Omental fat pad (tissue), 4 donors: ENCODE results near the gene PRLHR. TPM values are rescaled to one million over a fixed set of nuclear protein-coding genes. Genes with fewer than 3 reads are reported as not detected.

Experiments used
- ATAC-seq: fragments of 150-250 bp; one replicate; pipeline ENCODE4 v1.9.1; 2016; ENCODE audit warnings: mild to moderate bottlenecking, moderate library complexity; ENCODE audit not compliant: low FRiP score
- DNase-seq: peaks from one replicate; pipeline ENCODE4 v3.0.0-alpha.2; 2019; ENCODE audit warnings: low spot score
- total RNA-seq, 4 donors: library from RNA; depleted of rRNA; stranded (reverse); fragments of >200 nt; gene quantifications; one replicate each; pipeline ENCODE4 v1.1.0, GENCODE V29; 2016
- TF ChIP-seq, protein P1 (sequence below), 3 donors: fragments of 450-650 bp; IDR thresholded peaks; one replicate each; pipeline ENCODE4 v1.5.1; 2016 to 2017; ENCODE audit warnings: antibody characterized with exemption in 3 of 3, mild to moderate bottlenecking in 3 of 3, moderate library complexity in 2 of 3

The PRLHR gene
- total RNA-seq, 4 donors from 2014 or later, result not detected

DNA sequence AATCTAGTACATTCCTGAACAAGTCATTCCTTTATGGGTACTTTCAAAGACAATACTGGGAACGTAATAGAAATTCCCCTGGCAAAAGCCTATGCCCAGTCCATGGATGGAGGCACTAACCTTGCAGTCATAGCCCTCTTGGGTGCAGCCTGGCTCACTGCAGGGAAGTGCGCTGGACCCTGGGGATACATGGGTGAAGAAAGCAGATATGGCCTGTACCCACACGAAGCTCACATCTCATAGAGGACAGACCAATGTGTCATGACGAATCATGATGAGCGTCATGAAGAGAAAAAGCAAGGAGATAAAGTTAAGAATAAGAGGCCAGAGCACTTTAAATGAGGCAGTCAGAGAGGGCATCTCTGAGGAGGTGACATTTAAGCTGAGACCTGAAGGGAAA lies 11.8 kb downstream of the PRLHR start:
- ATAC-seq, result no peak
- DNase-seq, result no peak
- TF ChIP-seq, protein P1, sequence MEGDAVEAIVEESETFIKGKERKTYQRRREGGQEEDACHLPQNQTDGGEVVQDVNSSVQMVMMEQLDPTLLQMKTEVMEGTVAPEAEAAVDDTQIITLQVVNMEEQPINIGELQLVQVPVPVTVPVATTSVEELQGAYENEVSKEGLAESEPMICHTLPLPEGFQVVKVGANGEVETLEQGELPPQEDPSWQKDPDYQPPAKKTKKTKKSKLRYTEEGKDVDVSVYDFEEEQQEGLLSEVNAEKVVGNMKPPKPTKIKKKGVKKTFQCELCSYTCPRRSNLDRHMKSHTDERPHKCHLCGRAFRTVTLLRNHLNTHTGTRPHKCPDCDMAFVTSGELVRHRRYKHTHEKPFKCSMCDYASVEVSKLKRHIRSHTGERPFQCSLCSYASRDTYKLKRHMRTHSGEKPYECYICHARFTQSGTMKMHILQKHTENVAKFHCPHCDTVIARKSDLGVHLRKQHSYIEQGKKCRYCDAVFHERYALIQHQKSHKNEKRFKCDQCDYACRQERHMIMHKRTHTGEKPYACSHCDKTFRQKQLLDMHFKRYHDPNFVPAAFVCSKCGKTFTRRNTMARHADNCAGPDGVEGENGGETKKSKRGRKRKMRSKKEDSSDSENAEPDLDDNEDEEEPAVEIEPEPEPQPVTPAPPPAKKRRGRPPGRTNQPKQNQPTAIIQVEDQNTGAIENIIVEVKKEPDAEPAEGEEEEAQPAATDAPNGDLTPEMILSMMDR (IDR thresholded peaks at IDR 0.05), result no peak

DNA sequence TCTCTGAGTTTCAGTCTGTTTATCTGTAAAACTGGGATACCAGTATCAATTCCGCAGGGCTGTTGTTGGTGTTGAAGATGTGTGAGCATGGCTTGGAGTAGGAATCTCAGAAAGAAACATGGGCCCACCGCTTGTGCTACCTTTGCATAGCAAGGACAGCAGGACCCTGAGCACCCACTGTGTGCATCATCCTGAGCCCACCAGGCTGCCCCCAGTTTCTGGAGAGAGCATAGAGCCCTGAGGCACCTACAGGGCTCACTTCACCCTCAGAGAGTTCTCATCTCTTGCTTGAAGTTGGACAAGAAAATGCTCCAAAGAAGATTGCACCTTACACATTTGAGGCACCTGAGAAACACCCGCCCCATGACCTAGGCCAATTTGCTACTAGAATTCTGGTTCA lies 12.9 kb downstream of the PRLHR start:
- TF ChIP-seq, protein P1 (IDR thresholded peaks at IDR 0.05), result no peak

DNA sequence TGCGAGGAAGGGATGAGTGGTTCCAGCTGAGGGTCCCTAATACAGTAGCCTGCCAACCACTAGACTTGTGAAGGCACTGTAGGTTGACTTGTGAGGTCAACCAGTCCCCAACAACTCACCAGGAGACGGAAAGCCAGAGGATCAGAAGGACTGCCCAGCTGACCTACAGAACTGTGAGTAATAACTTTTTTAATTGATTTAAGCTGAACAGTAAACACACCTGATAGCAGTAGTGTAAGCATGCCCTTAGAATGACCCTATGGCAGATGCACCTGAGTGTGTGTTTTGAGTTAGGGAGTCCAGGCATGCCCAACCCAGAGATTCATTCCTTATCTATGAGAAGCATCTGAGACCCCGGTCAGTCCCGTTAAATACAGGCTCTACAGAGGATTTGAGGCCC lies 14.1 kb downstream of the PRLHR start:
- no peak for DNase-seq
- ATAC-seq, result no peak
- TF ChIP-seq, protein P1 (IDR thresholded peaks at IDR 0.05), result no peak

More for the DNA sequence above, 12.9 kb downstream of the PRLHR start:
- ATAC-seq (no peak), DNase-seq (no peak)

DNA sequence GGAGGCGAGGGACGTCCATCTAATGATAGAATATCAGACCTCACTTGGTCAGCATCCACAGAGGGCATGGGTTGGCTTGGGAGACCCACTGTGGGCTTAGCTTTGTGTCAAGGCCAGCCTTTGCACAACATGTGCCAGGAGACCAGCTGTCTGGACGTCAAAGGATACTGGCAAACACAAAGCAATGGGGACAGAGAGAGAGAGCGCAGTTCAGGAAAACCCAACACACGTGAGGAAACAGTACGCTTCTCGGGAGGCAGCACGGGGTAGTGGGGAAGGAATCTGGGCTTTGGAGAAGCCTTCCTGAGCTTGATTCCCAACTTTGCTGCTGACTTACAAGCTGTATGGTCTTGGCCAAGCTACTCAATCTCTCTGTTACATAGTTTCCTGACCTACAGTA lies 14.7 kb downstream of the PRLHR start:
- ATAC-seq (no peak), DNase-seq (no peak)
- TF ChIP-seq, protein P1 (IDR thresholded peaks at IDR 0.05), result no peak

DNA sequence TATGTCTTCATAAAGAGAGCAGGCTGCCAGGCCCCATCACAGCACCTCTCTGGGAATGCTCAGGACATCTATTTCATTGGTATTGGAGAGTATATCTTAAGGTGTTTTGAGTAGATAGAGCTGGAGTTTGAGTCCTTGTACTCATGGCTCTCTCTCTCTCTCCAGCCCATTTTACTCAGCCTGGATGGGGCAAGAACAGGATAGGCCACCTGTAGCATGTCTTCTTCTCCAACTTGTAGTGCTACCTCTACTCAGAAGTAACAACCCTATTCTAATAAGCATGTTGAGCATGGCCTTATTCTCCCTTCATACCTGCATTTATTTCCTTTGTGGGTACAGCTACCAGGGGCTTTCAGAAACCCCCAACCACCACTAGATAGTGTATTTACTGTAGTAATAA lies 21.9 kb downstream of the PRLHR start:
- DNase-seq (no peak), ATAC-seq (no peak)
- TF ChIP-seq, protein P1 (IDR thresholded peaks at IDR 0.05), result no peak

DNA sequence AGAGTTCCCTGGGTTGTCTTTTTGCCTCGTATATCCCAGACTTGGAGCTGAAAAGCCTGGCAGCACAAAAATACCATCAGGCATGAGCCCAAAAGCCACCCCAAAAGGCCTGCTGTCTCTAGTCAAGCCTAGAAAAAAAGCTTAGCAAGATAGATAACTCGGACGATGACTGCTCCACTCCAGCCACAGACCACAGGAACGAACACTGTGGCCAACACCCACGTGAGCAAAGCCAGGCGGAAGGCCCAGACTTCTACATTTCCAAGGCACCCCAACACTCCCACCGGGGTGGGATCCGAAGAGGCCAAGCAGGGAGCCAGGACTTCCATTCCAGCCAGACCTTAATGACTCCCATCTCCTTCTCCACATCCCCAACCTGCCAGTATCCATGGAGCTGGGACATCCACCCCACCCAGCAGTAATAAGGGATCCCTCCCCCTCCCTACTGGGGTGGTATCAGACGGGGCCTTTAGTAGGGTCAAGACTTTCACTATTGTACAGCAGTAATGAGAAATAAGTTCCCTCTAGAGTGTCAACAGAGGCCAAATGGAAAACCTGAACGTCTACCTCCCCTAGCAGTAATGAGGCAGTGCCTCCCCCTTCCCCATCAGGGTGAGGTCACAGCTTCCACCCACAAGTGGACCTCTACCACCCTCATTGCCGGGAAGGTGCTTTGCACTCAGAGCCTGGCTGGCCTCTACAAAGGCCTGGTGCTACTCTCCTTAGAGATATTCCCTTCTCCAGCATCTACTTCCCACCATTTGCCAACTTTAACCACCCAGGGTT lies 23.0 kb downstream of the PRLHR start:
- ATAC-seq (no peak), DNase-seq (no peak)
- TF ChIP-seq, protein P1 (IDR thresholded peaks at IDR 0.05), result no peak

DNA sequence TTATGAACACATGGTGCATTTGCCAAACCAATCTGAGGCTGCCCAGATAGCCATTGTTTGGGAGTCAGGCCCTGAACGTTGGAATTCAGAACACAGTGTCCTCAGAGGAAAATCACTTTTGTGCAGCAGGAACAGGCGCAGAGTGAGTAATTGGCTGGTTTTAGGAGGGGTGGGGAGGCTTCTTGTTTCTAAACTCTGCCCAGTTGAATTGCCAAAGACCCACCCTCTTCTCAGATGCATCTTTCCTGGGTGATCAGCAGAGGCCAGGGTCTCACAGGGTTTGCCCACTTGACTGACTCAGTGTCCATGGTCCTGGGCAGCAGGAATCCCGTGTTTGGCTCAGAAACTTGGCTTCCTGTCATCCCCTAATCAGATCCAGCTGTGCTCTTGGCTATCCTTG lies 24.3 kb downstream of the PRLHR start:
- DNase-seq (no peak), ATAC-seq (no peak)
- TF ChIP-seq, protein P1 (IDR thresholded peaks at IDR 0.05), result no peak
